ENCODE results near the gene REEP6. TPM values are rescaled to one million over a fixed set of nuclear protein-coding genes. Genes with fewer than 3 reads are reported as not detected.
"Not testable (repeated sequence)": the region's sequence is repeated elsewhere in the genome, so short reads cannot be mapped to it uniquely, and the experiment has no call there.

The REEP6 gene
- total RNA-seq, 1 donor from 2014 or later: 1.2 TPM

DNA sequence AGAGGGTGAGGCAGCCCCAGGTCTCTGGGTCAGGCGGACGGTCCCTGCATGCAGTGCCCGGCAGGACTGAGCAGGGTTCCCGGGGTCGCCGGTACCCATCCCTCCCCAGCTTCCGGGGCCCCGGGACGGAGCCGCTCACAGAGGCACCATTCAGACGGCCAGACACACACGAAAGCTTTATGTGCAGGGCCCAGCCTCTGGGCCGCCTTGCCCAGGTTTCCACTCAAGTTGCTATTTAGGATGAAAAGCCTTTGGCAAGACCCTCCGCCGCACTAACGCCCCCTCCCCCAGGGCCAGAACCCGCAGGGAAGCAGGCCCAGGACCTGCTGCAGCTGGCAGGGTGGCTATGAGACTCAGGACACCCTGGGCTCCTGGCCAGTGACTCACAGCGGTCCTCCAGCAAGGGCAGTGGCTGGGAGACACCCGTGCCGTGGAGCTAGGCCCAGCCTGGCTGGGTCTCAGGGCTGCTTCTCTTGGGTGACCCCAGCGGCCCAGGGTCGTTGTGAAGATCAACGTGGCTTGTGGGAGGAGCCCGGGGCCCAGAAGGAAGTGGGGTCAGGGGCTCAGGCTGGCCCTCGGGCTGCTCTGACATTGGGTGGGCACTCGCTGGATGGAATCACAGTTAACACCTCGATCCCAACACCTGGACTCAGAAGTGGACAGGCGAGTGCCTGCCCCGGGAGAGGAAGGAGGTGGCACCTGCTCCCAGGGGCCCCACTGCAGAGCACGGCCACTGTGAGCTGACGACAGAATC is 16.8 kb upstream of the REEP6 start:
- Histone ChIP-seq H3K36me3 (no peaks in the 10 kb centered on the region), H3K27me3 (peaks cover 43% of the 10 kb centered on the region), H3K27ac (no peak overlapping the region), H3K4me3 (no peak overlapping the region), H3K9me3 (no peaks in the 10 kb centered on the region), H3K4me1 (peaks cover 27% of the 10 kb centered on the region)
- ATAC-seq (no peak), DNase-seq (no peak)
- TF ChIP-seq CTCF (IDR thresholded peaks at IDR 0.05): no peak
- intact Hi-C loops (cut with DNase I): no loop called here

GRCh38 chr19:1474765-1475351 is 16.1 kb upstream of the REEP6 start:
- H3K36me3 ChIP-seq: no peaks in the 10 kb centered on the region

DNA sequence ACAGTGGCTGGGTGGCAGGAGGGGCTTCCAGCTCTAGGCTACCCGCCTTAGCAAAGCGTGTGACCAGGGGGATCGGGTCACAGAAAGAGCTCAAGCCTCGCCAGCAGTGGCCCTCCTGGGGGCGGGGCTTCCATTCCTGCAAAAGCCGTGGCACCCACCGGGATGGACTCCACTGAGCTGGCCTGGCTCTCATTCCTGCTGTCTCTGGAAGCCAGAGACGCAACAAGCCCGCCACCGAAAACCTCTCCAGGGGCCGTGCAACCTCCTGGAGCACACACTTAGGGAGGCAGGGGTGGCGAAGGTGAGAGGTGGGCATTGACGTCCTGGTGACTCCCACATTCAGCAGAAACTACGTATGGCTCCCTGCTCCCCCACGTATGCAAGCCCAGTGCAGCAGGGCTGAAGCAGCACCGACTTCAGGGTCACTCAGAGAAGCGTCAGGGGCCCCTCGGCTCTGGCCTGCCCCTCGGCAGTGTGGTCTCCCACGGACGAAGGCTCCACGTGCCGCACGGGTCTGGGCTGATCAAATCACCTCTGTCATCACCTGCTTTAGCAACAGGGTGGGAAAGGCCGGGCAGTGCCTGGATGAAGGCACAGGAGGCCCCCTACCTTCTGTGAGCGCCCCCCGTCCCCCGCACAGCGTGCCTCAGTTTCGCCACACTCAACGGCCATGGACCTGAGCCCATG is 15.1 kb upstream of the REEP6 start:
- intact Hi-C loops (cut with DNase I): no loop called here
- ATAC-seq (no peak), DNase-seq (no peak)
- H3K9me3 ChIP-seq: no peaks in the 10 kb centered on the region
- TF ChIP-seq CTCF (IDR thresholded peaks at IDR 0.05): no peak
- no peak overlapping the region for H3K27ac ChIP-seq
- peaks cover 17% of the 10 kb centered on the region for H3K4me1 ChIP-seq
- no peak overlapping the region for H3K4me3 ChIP-seq
- peaks cover 30% of the 10 kb centered on the region for H3K27me3 ChIP-seq
- no peaks in the 10 kb centered on the region for H3K36me3 ChIP-seq

More at GRCh38 chr19:1474765-1475351, 16.1 kb upstream of the REEP6 start:
- no peak overlapping the region for H3K4me3 ChIP-seq
- no peak for DNase-seq
- intact Hi-C loops (cut with DNase I): no loop called here
- no peak overlapping the region for H3K27ac ChIP-seq
- H3K9me3 ChIP-seq: no peaks in the 10 kb centered on the region
- H3K4me1 ChIP-seq: peaks cover 28% of the 10 kb centered on the region
- no peak for TF ChIP-seq CTCF (IDR thresholded peaks at IDR 0.05)
- H3K27me3 ChIP-seq: peaks cover 40% of the 10 kb centered on the region
- no peak for ATAC-seq

DNA sequence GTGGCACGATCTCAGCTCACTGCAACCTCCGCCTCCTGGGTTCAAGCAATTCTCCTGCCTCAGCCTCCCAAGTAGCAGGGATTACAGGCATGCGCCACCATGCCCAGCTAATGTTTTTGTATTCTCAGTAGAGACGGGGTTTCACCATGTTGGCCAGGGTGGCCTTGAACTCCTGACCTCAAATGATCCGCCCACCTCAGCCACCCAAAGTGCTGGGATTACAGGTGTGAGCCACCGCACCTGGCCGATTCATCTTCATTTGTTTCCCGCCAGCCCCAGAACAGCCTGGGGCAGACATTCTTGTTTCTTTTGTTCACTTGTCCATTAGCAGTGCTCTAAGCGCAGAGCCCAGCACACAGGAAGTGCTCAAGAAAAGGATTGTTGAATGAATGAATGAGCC is 13.9 kb upstream of the REEP6 start:
- H3K9me3 ChIP-seq: not testable (repeated sequence)

DNA sequence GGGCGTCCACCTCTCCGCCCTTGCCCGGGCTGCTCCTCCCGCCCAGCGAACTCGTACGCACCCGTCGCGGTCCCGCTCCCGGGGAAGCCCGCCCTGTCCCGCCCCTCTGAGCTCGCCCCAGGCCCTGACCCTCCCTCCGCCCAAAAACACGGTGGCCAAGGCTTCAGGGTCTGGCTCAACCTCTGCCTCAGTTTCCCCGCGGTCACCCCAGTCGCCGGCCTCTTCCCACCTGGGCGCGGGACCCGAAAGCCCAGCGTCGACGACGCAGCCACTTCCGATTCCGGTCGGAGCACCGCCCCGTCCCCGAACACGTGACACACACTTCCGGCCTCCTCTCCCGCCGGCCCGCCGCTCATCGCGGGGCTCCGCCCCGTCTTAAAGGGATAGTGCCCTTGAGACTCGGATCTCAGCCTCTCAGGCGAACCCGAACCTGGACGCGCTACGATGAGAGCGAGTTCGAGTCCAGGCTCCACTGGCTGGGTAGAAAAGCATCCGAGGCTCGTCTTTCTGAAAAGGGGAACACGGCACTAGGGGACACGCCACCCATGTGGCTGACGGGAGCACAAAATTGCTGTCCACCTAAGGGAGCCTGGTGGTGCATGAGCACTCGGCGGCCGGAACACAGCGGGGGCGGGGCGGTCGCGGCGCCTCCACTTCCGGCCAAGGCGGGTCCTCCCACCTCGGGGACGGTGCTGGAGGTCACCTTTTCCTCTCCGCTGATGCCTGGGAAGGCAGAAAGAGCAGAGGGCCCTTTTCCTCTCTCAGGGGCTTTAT is 11.9 kb upstream of the REEP6 start, which contains the start of gene C19orf25:
TSS of gene C19orf25 (minus strand) at position 282 of the 774 bp plus-strand sequence. CDS start 312 bp downstream, outside the sequence.
- no peaks in the 10 kb centered on the region for H3K27me3 ChIP-seq
- peaks cover 11% of the 10 kb centered on the region for H3K4me1 ChIP-seq
- H3K36me3 ChIP-seq: no peaks in the 10 kb centered on the region
- H3K4me3 ChIP-seq: peak within 1 kb of the TSS; percentile 97
- H3K9me3 ChIP-seq: no peaks in the 10 kb centered on the region
- DNase-seq (peak; percentile 98), ATAC-seq (peak; percentile 96)
- H3K27ac ChIP-seq: peak within 1 kb of the TSS; percentile 80
- intact Hi-C loops (cut with DNase I): no loop called here
- no peak for TF ChIP-seq CTCF (IDR thresholded peaks at IDR 0.05)

More for the DNA sequence above, 13.9 kb upstream of the REEP6 start:
- H3K4me1 ChIP-seq: peaks cover 11% of the 10 kb centered on the region
- H3K4me3 ChIP-seq; H3K36me3 ChIP-seq; ATAC-seq; DNase-seq; intact Hi-C loops (cut with DNase I); H3K27ac ChIP-seq: not testable (repeated sequence)
- peaks cover 18% of the 10 kb centered on the region for H3K27me3 ChIP-seq
